ENCODE data around the gene SULT1C4. TPM values are rescaled to one million over a fixed set of nuclear protein-coding genes. Genes with fewer than 3 reads are reported as not detected.

SULT1C4 gene
- polyA plus RNA-seq, 3 donors: 0.05 TPM; not detected in 2

DNA sequence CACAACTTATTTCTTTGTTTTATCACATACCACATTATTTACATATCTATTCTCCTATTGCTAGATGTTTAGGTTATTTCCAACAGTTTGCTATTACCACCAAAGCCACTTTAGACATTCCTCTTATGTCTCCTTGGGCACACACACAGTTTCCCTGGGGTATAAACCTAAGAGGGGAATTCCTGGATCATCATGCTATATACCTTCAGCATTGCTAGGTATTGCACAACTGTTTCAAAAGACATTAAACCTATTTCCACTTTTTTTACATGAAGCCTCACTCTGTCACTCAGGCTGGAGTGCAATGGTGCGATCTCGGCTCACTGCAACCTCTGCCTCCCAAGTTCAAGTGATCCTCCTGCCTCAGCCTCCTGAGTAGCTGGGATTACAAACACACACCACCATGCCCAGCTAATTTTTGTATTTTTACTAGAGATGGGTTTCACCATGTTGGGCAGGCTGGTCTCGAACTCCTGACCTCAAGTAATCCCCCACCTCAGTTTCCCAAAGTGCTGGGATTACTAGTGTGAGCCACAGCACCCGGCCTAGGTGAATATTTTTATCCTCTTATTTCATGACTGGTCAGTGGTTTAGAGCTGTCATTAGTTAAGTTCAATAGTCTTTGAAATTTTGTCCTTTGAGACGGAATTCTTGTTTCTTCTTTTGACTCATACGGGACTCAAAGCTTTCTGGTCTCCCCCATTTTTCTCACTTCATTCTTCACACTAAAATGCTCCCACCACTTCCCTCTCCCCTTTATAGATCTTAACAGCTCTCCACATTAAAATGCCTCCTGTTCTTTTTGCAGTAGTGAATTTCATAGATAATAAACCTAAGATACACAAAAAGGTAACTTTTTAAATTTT, 30.3 kb downstream of the SULT1C4 start:
- H3K9ac ChIP-seq (ENCODE audit: insufficient read depth, low read length, poor library complexity, severe bottlenecking): no peak overlapping the region
- Mint-ChIP-seq H3K4me1 (no peaks in the 10 kb centered on the region), H3K27ac (peak overlapping the region in 1 of 7 donors; percentile 20), H3K9me3 (peaks cover 9 to 22% (median 14%) of the 10 kb centered on the region in 7 donors), H3K36me3 (no peaks in the 10 kb centered on the region), H3K4me3 (no peak overlapping the region), H3K27me3 (ENCODE audit: low read depth in 3 of 3) (peaks cover 0 to 4% (median 0%) of the 10 kb centered on the region in 3 donors)
- H3K36me3 ChIP-seq (replicated peaks in 1 of 2; ENCODE audit: control insufficient read depth in 1 of 2, insufficient read depth in 2 of 2, low read length in 2 of 2): no peaks in the 10 kb centered on the region
- H4K20me1 ChIP-seq (ENCODE audit: insufficient read depth, low read length): no peaks in the 10 kb centered on the region
- TF ChIP-seq, protein P1, sequence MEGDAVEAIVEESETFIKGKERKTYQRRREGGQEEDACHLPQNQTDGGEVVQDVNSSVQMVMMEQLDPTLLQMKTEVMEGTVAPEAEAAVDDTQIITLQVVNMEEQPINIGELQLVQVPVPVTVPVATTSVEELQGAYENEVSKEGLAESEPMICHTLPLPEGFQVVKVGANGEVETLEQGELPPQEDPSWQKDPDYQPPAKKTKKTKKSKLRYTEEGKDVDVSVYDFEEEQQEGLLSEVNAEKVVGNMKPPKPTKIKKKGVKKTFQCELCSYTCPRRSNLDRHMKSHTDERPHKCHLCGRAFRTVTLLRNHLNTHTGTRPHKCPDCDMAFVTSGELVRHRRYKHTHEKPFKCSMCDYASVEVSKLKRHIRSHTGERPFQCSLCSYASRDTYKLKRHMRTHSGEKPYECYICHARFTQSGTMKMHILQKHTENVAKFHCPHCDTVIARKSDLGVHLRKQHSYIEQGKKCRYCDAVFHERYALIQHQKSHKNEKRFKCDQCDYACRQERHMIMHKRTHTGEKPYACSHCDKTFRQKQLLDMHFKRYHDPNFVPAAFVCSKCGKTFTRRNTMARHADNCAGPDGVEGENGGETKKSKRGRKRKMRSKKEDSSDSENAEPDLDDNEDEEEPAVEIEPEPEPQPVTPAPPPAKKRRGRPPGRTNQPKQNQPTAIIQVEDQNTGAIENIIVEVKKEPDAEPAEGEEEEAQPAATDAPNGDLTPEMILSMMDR (IDR thresholded peaks at IDR 0.05): no peak
- no peaks in the 10 kb centered on the region for H3K79me2 ChIP-seq (ENCODE audit: insufficient read depth, low read length)
- H3K4me2 ChIP-seq (replicated peaks; ENCODE audit: extremely low read depth, low read length, poor library complexity, severe bottlenecking): no peak overlapping the region
- H3K4me1 ChIP-seq (ENCODE audit: control insufficient read depth in 1 of 2, insufficient read depth in 2 of 2, low read length in 2 of 2): no peaks in the 10 kb centered on the region
- no peak overlapping the region for H2AFZ ChIP-seq (ENCODE audit: insufficient read depth, low read depth, low read length, poor library complexity, severe bottlenecking)
- H3K27ac ChIP-seq (ENCODE audit: low read depth in 1 of 2, low read length in 2 of 2): no peak overlapping the region
- 88% methylated on average over 2 of the region's 6 CpGs for WGBS (ENCODE audit: insufficient coverage)
- H3K9me3 ChIP-seq (replicated peaks in 1 of 2; ENCODE audit: control insufficient read depth in 1 of 2, insufficient read depth in 1 of 2, low read length in 2 of 2): peaks cover 5 to 21% of the 10 kb centered on the region in 2 donors
- H3K27me3 ChIP-seq (ENCODE audit: control insufficient read depth in 2 of 2, insufficient read depth in 2 of 2, low read length in 2 of 2): no peaks in the 10 kb centered on the region
- no peak for DNase-seq
- intact Hi-C loops (cut with micrococcal nuclease): no loop called here
- H3K4me3 ChIP-seq (replicated peaks in 1 of 3; ENCODE audit: low read depth in 2 of 3, low read length in 3 of 3): no peak overlapping the region

DNA sequence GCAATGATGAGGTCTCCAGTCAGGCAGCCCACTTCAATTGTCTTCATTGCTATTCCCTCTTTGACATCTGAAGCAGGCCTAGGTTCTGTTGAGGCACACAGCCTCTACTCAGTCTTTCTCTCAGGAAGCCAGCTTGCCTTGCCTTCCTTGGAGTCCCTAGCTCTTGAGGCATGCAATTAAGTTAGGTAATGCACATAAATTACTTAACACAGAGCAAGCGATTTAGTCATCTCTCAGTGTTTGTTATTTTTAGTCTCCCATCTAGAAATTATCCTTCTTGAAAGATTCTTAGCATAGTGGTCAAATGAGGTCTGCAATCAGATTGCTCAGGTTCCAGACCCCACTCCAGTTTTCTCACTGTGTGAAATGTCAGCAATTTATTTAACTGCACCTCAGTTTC, 32.0 kb downstream of the SULT1C4 start:
- Mint-ChIP-seq H3K27ac (no peak overlapping the region), H3K36me3 (no peaks in the 10 kb centered on the region), H3K9me3 (peaks cover 2 to 11% (median 9%) of the 10 kb centered on the region in 7 donors), H3K4me1 (no peaks in the 10 kb centered on the region), H3K4me3 (no peak overlapping the region), H3K27me3 (ENCODE audit: low read depth in 3 of 3) (peaks cover 0 to 2% (median 0%) of the 10 kb centered on the region in 3 donors)
- TF ChIP-seq, protein P1 (IDR thresholded peaks at IDR 0.05): no peak
- Histone ChIP-seq H3K4me3 (replicated peaks in 1 of 3; ENCODE audit: low read depth in 2 of 3, low read length in 3 of 3) (no peak overlapping the region), H3K4me1 (ENCODE audit: control insufficient read depth in 1 of 2, insufficient read depth in 2 of 2, low read length in 2 of 2) (no peaks in the 10 kb centered on the region), H3K27me3 (ENCODE audit: control insufficient read depth in 2 of 2, insufficient read depth in 2 of 2, low read length in 2 of 2) (no peaks in the 10 kb centered on the region), H3K79me2 (ENCODE audit: insufficient read depth, low read length) (no peaks in the 10 kb centered on the region), H4K20me1 (ENCODE audit: insufficient read depth, low read length) (no peaks in the 10 kb centered on the region), H2AFZ (ENCODE audit: insufficient read depth, low read depth, low read length, poor library complexity, severe bottlenecking) (no peak overlapping the region), H3K36me3 (replicated peaks in 1 of 2; ENCODE audit: control insufficient read depth in 1 of 2, insufficient read depth in 2 of 2, low read length in 2 of 2) (no peaks in the 10 kb centered on the region), H3K9ac (ENCODE audit: insufficient read depth, low read length, poor library complexity, severe bottlenecking) (no peak overlapping the region), H3K9me3 (replicated peaks in 1 of 2; ENCODE audit: control insufficient read depth in 1 of 2, insufficient read depth in 1 of 2, low read length in 2 of 2) (peaks cover 4 to 14% of the 10 kb centered on the region in 2 donors), H3K4me2 (replicated peaks; ENCODE audit: extremely low read depth, low read length, poor library complexity, severe bottlenecking) (no peak overlapping the region), H3K27ac (ENCODE audit: low read depth in 1 of 2, low read length in 2 of 2) (no peak overlapping the region)
- intact Hi-C loops (cut with micrococcal nuclease): no loop called here
- WGBS (ENCODE audit: insufficient coverage): no CpG with 5 or more reads among the region's 1 CpG
- DNase-seq: no peak
